ENCODE measurements around the gene CNGA3. TPM values are rescaled to one million over a fixed set of nuclear protein-coding genes. Genes with fewer than 3 reads are reported as not detected.

Gene CNGA3
- total RNA-seq, 1 donor from 2014 or later, result 7.6 TPM

GRCh38 chr2:98355881-98356280 is 9.6 kb downstream of the CNGA3 start:
- Mint-ChIP-seq H3K9me3 (ENCODE audit: unreplicated experiment) (peaks cover 7% of the 10 kb centered on the region), H3K4me1 (ENCODE audit: low read depth, unreplicated experiment) (peaks cover 6% of the 10 kb centered on the region), H3K4me3 (ENCODE audit: unreplicated experiment) (no peak overlapping the region), H3K27me3 (ENCODE audit: unreplicated experiment) (peaks cover 1% of the 10 kb centered on the region), H3K27ac (ENCODE audit: unreplicated experiment) (no peak overlapping the region), H3K36me3 (ENCODE audit: unreplicated experiment) (peaks cover 7% of the 10 kb centered on the region)
- no peak for TF ChIP-seq CTCF (IDR thresholded peaks at IDR 0.05; ENCODE audit: partially characterized antibody, unreplicated experiment)
- no peak for DNase-seq

- Mint-ChIP-seq H3K36me3 (ENCODE audit: unreplicated experiment) (peaks cover 4% of the 10 kb centered on the region), H3K27ac (ENCODE audit: unreplicated experiment) (no peak overlapping the region), H3K4me3 (ENCODE audit: unreplicated experiment) (no peak overlapping the region), H3K9me3 (ENCODE audit: unreplicated experiment) (peaks cover 2% of the 10 kb centered on the region), H3K4me1 (ENCODE audit: low read depth, unreplicated experiment) (peaks cover 6% of the 10 kb centered on the region), H3K27me3 (ENCODE audit: unreplicated experiment) (peaks cover 1% of the 10 kb centered on the region)
- no peak for DNase-seq
- TF ChIP-seq CTCF (IDR thresholded peaks at IDR 0.05; ENCODE audit: partially characterized antibody, unreplicated experiment), result no peak
Observed at GRCh38 chr2:98356729-98357128, 10.5 kb downstream of the CNGA3 start.

GRCh38 chr2:98357849-98358248 is 11.6 kb downstream of the CNGA3 start:
- TF ChIP-seq CTCF (IDR thresholded peaks at IDR 0.05; ENCODE audit: partially characterized antibody, unreplicated experiment), result no peak
- Mint-ChIP-seq H3K36me3 (ENCODE audit: unreplicated experiment) (no peaks in the 10 kb centered on the region), H3K4me1 (ENCODE audit: low read depth, unreplicated experiment) (peaks cover 6% of the 10 kb centered on the region), H3K4me3 (ENCODE audit: unreplicated experiment) (peak overlapping the region; percentile 11), H3K27me3 (ENCODE audit: unreplicated experiment) (no peaks in the 10 kb centered on the region), H3K27ac (ENCODE audit: unreplicated experiment) (no peak overlapping the region), H3K9me3 (ENCODE audit: unreplicated experiment) (peaks cover 2% of the 10 kb centered on the region)
- no peak for DNase-seq

- Mint-ChIP-seq H3K36me3 (ENCODE audit: unreplicated experiment) (no peaks in the 10 kb centered on the region), H3K4me3 (ENCODE audit: unreplicated experiment) (no peak overlapping the region), H3K4me1 (ENCODE audit: low read depth, unreplicated experiment) (peaks cover 6% of the 10 kb centered on the region), H3K27ac (ENCODE audit: unreplicated experiment) (no peak overlapping the region), H3K27me3 (ENCODE audit: unreplicated experiment) (no peaks in the 10 kb centered on the region), H3K9me3 (ENCODE audit: unreplicated experiment) (peaks cover 2% of the 10 kb centered on the region)
- TF ChIP-seq CTCF (IDR thresholded peaks at IDR 0.05; ENCODE audit: partially characterized antibody, unreplicated experiment), result no peak
- DNase-seq, result no peak
Observed at GRCh38 chr2:98359986-98360385, 13.7 kb downstream of the CNGA3 start.

GRCh38 chr2:98367721-98368120 is 21.5 kb downstream of the CNGA3 start:
- Mint-ChIP-seq H3K9me3 (ENCODE audit: unreplicated experiment) (no peaks in the 10 kb centered on the region), H3K27ac (ENCODE audit: unreplicated experiment) (no peak overlapping the region), H3K27me3 (ENCODE audit: unreplicated experiment) (peaks cover 6% of the 10 kb centered on the region), H3K4me3 (ENCODE audit: unreplicated experiment) (peak overlapping the region; percentile 20), H3K36me3 (ENCODE audit: unreplicated experiment) (peaks cover 18% of the 10 kb centered on the region), H3K4me1 (ENCODE audit: low read depth, unreplicated experiment) (no peaks in the 10 kb centered on the region)
- no peak for TF ChIP-seq CTCF (IDR thresholded peaks at IDR 0.05; ENCODE audit: partially characterized antibody, unreplicated experiment)
- DNase-seq, result no peak
